ENCODE results near the gene SPON2.
"Not testable (repeated sequence)": the region's sequence is repeated elsewhere in the genome, so short reads cannot be mapped to it uniquely, and the experiment has no call there.

Gene SPON2

GRCh38 chr4:1136048-1136447 lies 36.3 kb downstream of the SPON2 start:
- no peak for DNase-seq

- no peak for DNase-seq
Measured at GRCh38 chr4:1133033-1133432, 39.4 kb downstream of the SPON2 start.

- DNase-seq, result peak; percentile 38 to 66
Measured at GRCh38 chr4:1130316-1131186, 41.8 kb downstream of the SPON2 start.

- no peak for DNase-seq
Measured at GRCh38 chr4:1126506-1126905, 45.9 kb downstream of the SPON2 start.

GRCh38 chr4:1125466-1125865 lies 46.9 kb downstream of the SPON2 start:
- not testable (repeated sequence) for DNase-seq

- no peak for DNase-seq
Measured at GRCh38 chr4:1124818-1125217, 47.6 kb downstream of the SPON2 start.

- DNase-seq, result no peak
Measured at GRCh38 chr4:1122505-1122904, 49.9 kb downstream of the SPON2 start.
